Activated CD8-positive, alpha-beta memory T cell treated with anti-CD3 and anti-CD28 coated beads for 48 hours (primary cell): ENCODE measurements around the gene ACOT7.
"Not testable (repeated sequence)": the region's sequence is repeated elsewhere in the genome, so short reads cannot be mapped to it uniquely, and the experiment has no call there.

Experiments used
- DNase-seq, 3 experiments: peaks; one replicate each; pipeline ENCODE4 v3.0.0-alpha.2; 2020; ENCODE audit warnings: low read depth in 2 of 3, low spot score in 2 of 3

Gene ACOT7

DNA sequence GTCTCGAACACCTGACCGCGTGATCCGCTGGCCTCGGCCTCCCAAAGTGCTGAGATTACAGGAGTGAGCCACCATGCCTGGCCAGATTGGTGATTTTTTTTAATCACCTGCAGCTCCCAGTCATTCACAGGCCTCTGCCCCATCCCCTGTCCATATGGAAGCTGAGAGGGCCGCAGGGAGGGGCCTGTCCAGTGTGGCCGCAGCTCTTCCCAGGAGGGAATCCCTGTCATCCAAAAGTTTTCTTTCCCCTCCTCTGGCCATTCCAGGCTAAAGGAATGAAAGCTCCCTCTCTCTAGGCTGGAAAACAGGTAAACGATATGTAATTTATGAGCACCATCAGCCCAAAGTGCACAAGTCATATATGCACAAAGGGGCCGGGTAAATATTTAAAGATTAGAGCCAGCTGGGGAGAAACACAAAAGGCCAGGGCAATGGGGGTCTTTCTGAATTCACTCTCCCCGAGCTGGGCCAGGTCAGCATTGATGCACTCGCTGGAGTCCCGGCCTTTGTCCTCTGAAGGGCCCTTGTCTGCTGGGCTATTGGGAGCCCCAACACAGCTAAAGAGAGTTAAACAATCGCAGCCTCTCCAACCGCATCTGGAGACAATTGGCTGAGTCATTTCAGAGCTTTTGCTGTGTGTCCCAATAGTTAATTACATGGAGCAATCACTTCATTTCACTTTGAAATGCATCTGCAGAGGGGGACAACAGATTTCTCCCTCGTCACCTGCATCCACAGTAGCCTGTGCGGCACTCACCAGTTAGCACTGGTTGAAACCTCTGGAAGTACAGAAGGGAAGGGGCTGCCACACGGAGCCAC lies 153.4 kb downstream of the ACOT7 start:
- no peak for DNase-seq

DNA sequence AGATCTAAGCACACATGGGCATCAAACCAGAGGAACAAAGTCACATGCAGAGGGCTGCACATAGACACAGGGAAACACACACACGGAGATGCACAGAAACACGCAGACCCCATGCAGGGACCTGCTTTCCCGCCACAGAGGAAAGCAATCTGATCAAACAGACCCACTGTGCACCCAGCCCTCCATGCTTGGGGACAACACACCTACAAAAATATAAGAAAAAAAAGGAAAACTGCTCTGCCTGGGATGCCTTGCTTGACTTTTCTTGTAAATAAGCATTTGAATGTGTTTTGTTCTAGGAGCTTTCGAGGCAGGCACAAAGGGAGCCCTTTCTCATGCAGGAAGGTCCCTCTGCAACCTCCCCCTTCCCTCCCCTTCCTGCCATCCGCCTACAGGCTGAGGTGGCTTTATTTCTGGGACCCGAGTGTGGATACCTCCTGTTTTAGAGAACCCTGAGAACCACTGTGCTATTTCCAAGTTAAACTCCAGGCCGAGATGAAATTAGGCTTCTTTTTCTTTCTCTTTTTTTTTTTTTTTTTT lies 154.3 kb downstream of the ACOT7 start:
- no peak for DNase-seq

DNA sequence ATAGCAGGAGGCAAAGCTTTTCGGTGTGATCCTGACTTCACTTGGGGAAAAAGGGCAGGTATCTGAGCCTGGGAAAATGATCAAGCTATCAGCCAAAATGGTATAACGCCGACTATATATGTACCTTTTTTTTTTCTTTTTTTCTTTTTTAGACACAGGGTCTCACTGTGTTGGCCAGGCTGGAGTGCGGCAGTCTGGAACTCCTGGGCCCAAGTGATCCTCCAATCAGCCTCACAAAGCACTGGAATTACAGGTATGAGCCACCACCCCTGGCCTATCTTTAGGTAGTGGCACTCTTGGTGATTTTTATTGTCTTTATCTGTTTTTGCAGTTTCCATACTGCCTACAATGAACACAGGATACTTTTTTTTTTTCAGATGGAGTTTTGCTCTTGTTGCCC lies 156.5 kb downstream of the ACOT7 start:
- DNase-seq, result no peak

DNA sequence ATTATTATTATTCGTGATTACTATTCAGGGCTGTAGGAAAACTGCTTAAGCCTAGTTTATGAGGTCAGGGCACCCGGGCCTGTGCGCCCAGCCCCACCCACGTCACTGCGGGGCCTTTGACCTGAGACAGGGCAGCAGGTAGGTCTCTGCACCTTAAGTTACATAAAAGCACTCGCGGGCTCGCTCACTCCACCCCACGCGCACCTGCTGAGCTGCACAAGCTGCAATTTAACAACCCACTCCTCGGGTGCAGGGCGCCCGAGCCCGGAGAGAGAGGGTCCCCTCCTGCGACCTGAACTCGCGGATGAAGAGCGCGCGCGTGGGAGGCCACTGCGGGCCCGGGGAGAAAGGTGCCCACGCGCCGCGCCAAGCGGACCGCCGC lies 158.3 kb downstream of the ACOT7 start:
- no peak for DNase-seq

DNA sequence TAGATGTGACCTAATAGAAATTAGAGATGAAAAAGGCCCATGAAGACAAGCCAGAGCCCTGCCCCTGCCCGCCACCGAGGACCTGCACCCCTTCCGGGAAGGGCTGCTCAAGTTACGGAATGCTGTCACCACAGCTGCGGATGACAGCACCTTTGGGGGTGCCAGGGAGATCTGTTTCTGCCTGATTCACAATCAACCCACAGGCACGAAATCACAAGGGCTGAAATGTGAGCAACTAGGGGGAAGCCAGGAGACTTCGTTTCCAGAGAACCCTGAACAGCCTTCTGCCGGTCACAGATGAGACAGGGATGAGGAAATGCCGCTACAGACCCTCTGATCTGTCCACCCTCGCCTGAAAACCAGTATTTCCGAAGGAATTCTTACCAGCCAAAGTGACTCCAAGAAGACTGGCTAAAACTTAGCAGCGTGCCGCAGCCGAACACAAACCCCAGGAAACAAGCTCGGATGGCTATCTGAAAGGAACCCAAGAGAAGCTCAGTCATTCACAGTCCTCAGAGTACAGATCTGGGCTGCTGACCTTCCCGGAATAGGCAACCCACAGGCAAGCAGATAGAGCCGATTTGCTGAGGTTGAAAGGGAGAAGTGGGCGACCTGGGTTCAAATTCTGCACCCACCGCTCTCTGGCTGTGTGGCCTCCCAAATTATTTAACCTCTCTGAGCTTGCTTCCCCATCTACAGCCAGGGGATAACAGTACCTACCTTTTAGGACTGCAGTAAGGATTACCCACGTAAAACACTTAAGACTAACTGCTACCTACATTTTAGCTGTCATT lies 158.9 kb downstream of the ACOT7 start:
- no peak for DNase-seq

DNA sequence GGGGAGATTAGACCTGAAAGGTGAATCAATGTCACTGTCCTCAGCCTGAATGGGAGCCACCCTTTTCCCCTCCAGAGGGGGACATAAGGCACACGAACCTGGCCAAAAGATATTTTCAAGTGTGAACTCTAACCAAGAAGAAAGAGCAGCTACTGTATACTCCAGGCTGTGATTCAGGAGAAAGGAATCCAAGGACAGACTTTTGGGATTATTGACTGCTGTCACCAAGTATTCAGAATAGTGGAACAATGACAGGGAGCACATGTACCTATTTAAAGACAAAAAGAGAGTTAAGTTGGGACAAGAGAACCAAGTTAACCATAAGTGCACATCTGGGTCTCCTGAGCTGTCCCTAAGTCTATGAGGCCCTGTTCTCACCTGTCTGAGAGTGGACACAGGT lies 160.2 kb downstream of the ACOT7 start:
- no peak for DNase-seq

DNA sequence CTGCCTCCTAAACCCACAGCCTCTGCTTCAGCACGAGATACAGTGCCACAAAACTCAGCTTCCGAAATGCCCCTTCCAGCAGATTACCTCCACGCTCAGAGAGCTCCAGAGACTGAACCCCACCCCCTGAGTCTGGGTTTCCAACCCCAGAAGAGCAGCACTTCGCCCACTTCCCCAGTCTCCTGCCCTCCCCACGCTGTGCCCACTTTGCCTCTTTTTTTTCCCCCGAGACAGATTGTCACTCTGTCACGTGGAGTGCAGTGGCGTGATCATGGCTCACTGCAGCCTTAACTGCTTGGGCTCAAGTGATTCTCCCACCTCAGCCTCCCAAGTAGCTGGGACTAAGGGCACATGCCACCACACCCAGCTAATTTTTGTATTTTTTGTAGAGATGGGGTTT lies 167.9 kb downstream of the ACOT7 start:
- DNase-seq, result no peak

DNA sequence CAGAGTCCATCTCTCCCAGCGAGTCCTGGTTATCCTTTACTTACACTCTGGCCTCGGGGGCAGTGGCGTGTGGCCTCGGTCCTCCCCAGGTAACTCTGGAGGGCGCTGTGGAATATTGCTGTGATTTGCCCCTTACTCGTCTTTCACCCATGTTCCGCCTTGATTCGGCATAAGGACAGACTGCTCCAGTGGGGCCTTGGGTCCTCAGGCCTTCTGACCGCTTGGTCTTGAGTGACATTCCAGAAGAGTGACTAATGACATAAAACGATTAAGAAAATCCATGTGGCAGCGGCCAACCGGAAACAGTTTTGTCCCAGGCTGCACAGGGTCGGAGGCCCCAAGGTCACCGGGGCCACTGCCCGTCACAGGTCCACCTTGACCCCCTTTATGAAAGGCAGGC lies 168.8 kb downstream of the ACOT7 start:
- DNase-seq, result no peak

DNA sequence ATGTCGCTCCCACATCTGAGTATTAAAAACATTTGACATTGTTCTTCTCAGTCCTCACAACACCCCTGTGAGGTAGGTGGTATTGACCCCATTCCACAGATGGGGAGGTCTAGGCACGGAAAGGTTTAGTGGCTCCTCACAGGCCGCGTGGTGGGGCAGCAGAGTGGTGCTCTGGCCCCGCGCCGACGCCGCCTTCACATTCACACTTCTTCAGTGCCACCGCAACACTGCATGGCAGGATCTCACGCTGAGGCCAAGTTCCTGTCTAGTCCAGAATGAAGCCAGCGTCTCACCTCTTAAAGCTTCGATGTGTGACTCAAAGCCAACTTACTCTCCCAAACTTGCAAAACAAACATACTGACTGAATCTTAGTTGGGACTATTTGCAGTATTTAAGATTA lies 169.9 kb downstream of the ACOT7 start:
- no peak for DNase-seq

DNA sequence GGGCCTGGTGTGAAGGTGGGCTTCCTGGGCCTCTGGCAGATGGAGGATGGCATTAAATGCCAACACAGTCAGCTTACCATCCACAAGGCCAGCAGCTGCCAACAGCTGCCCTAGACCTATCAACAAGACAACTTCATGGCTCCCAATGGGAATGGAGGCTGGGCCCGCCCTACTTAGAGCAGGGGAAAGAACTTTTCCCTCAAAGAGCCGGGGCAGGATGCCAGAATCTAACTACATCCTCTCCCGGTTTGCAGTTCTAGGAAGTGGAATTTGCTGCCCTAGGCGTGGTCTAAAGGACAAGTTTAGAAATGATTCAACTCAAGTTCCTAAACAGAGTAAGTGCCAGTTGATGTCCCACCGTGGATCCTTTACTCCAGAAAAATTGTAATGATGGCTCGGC lies 170.9 kb downstream of the ACOT7 start:
- no peak for DNase-seq

DNA sequence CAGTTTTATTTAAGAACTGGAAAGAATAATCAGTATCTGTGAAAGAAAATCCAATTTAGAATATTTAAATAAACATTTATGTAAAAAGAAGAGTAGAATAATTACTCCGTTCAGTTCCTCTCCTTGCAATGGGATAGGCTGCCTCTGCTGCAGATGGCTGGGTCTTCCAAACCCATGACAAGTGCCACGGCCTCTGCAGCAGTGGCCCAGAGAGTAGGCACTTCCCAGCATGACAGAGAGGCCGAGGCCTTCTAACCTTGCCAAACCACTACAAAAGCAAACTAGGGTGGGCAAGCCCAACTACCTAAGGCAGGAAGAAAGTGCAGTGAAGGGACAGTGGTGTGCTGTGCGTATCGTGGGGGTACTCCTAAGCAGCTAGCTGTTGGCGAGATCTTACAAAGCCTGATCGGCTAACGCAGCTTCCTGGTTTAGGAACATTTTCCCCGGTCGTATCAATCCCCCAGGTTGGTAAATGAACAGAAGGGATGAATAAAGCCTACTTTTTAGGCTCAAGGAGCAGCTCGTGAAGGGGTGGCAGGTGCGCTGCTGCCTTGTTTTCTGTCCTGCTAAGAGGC lies 172.3 kb downstream of the ACOT7 start:
- no peak for DNase-seq

DNA sequence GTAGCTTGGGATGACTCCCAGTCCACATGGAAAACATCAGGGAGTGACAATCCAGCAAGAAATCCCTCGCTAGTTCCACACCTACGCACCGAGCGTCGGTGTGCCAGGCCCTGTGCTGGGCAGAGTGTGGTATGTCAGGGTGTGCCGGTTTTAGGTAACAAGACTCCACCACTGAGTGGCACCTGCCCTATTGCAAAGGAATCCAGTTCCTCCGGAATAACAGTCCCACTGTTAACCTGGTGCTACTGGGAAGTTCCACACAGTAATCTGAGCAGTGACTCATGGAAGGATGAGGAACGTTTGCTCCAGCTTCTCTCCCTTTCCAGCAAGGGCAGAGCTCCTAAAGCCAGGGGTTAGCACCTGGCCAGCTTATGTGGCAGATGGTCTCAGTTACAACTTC lies 173.3 kb downstream of the ACOT7 start:
- no peak for DNase-seq

DNA sequence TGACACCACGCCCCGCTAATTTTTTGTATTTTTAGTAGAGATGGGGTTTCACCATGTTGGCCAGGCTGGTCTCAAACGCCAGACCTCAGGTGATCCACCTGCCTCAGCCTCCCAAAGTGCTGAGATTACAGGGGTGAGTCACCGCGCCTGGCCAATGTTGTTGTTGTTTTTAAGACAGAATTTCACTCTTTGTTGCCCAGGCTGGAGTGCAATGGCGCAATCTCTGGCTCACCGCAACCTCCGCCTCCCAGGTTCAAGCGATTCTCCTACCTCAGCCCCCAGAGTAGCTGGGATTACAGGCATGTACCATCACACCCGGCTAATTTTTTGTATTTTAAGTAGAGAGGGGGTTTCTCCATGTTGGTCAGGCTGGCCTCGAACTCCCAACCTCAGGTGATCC lies 173.9 kb downstream of the ACOT7 start:
- DNase-seq, result not testable (repeated sequence)

DNA sequence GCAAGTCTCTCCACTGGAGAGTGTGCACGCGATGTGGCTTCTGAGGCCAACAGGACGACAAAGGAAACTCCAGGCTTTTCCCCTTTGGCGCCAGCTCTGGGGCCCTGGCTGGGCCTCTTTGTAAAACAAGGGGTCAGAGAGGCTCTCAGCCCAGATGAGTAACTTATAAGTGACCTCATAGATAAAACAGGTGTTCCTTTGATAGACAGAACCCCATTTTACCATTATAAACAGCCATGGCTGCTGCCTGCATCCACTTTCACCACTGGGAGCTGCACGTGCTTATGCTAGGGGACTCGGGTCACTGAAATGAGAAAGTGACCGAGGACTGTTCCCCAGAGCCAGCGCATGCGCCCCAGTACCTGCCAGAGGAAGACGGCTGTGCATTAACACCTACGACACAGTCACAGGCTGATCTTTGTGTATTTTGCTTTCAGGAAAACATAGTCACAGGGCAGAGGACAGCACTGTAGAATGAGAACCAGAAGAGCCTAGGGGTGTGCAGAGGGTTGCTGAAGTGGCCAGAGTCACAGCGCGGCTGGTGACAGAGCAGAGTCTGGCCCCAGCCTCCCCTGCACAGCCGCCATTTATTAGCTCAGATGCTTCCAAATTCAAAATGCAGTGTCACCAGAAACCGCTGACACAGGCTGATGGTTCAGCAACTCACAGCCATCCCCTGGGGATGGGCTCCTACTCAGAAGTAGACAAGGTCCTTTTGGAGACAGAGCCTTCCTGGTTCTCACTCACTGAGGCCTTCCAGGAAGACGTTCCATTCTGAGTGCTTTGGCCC lies 175.0 kb downstream of the ACOT7 start:
- DNase-seq, result no peak
